ENCODE results near the gene TCTN3.

GRCh38 chr10:95661818-95662217 lies 31.9 kb downstream of the TCTN3 start:
- TF ChIP-seq, protein P1, sequence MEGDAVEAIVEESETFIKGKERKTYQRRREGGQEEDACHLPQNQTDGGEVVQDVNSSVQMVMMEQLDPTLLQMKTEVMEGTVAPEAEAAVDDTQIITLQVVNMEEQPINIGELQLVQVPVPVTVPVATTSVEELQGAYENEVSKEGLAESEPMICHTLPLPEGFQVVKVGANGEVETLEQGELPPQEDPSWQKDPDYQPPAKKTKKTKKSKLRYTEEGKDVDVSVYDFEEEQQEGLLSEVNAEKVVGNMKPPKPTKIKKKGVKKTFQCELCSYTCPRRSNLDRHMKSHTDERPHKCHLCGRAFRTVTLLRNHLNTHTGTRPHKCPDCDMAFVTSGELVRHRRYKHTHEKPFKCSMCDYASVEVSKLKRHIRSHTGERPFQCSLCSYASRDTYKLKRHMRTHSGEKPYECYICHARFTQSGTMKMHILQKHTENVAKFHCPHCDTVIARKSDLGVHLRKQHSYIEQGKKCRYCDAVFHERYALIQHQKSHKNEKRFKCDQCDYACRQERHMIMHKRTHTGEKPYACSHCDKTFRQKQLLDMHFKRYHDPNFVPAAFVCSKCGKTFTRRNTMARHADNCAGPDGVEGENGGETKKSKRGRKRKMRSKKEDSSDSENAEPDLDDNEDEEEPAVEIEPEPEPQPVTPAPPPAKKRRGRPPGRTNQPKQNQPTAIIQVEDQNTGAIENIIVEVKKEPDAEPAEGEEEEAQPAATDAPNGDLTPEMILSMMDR (IDR thresholded peaks at IDR 0.05) = no peak
- no peak for TF ChIP-seq POLR2A (IDR thresholded peaks at IDR 0.05)

Measured in esophagus squamous epithelium (tissue), 4 donors.